Retinal pigment epithelial cell (primary cell): ENCODE results near the gene ZFYVE28.

ENCODE experiments used
- DNase-seq: peaks from one replicate; pipeline ENCODE4 v3.0.0-alpha.2; 2010; ENCODE audit warnings: low read depth
- H3K4me3 ChIP-seq: 2 replicates; pipeline ENCODE4 v1.5.1; 2011; ENCODE audit warnings: mild to moderate bottlenecking, low read length, control low read depth, moderate library complexity
- TF ChIP-seq, protein P1 (sequence below): conservative IDR thresholded peaks from 2 replicates; pipeline ENCODE4 v1.5.1; 2011; ENCODE audit warnings: low read depth, low read length, control low read depth, inconsistent platforms

Gene ZFYVE28

GRCh38 chr4:2425386-2426068 lies 7.1 kb upstream of the ZFYVE28 start:
- TF ChIP-seq, protein P1, sequence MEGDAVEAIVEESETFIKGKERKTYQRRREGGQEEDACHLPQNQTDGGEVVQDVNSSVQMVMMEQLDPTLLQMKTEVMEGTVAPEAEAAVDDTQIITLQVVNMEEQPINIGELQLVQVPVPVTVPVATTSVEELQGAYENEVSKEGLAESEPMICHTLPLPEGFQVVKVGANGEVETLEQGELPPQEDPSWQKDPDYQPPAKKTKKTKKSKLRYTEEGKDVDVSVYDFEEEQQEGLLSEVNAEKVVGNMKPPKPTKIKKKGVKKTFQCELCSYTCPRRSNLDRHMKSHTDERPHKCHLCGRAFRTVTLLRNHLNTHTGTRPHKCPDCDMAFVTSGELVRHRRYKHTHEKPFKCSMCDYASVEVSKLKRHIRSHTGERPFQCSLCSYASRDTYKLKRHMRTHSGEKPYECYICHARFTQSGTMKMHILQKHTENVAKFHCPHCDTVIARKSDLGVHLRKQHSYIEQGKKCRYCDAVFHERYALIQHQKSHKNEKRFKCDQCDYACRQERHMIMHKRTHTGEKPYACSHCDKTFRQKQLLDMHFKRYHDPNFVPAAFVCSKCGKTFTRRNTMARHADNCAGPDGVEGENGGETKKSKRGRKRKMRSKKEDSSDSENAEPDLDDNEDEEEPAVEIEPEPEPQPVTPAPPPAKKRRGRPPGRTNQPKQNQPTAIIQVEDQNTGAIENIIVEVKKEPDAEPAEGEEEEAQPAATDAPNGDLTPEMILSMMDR: no peak
- no peak overlapping the region for H3K4me3 ChIP-seq
- no peak for DNase-seq

- no peak for DNase-seq
- TF ChIP-seq, protein P1: no peak
- no peak overlapping the region for H3K4me3 ChIP-seq
Observed at GRCh38 chr4:2424581-2424980, 6.1 kb upstream of the ZFYVE28 start.

DNA sequence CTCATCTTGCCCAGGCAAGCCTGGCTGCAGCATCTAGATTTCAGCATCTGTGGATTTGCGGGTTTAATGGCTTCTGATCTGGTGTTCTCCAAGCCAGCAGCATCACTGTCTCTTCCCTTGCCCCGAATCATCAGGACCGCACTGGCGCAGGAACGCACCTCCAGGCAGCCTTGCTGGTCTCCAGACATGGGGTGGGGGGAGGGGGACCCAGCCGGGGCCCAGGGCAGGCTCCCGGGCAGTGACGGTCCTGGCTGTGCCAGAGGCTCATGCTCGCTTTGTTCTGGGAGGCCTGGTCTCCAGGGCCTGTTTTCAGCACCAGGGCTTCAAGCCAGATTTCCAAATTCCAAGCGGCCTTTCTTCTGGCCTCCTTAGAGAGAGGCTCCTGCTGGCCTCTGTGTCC lies 5.2 kb upstream of the ZFYVE28 start:
- TF ChIP-seq, protein P1: no peak
- no peak overlapping the region for H3K4me3 ChIP-seq
- DNase-seq: no peak

GRCh38 chr4:2423066-2423465 lies 4.6 kb upstream of the ZFYVE28 start:
- TF ChIP-seq, protein P1: no peak
- DNase-seq: no peak
- H3K4me3 ChIP-seq: no peak overlapping the region

DNA sequence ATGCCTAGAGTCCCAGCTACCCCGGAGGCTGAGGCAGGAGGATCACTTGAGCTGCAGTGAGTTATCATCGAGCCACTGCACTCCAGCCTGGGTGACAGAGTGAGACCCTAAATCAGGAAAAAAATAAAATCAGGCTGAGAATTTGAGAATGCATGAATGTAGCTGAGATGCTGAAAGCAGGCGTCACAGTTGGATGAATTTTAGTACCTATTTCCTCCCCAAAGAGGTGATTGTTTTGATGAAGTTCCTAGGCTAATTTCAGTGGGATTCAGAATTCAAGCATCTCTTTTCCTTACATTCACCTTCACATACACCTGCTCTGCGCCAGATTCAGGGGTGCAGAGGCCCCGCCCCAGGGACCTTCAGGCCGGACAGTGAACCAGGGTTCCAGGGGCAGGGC lies 3.5 kb upstream of the ZFYVE28 start:
- no peak for DNase-seq
- H3K4me3 ChIP-seq: no peak overlapping the region
- TF ChIP-seq, protein P1: no peak

DNA sequence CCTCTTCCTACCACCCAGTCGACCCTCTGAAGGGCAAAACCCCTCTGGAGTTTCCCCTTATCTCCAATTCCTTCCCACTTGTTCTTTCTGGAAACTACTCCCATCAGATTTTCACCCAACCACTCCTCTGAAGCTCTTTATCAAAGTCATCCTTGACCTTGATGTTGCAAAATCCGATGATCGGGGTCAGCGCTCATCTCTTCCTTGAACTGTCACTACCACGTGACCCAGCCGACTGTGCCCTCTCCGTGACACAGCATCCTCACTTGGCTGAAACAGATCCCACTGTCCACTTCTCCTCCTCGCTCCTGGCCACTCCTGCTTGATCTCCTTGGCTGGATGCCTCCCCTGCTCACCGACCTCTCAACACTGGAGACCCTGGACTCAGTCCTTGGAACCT lies 1.4 kb upstream of the ZFYVE28 start:
- no peak overlapping the region for H3K4me3 ChIP-seq
- no peak for DNase-seq
- TF ChIP-seq, protein P1: no peak
